ENCODE results near the gene MINK1.

DNA sequence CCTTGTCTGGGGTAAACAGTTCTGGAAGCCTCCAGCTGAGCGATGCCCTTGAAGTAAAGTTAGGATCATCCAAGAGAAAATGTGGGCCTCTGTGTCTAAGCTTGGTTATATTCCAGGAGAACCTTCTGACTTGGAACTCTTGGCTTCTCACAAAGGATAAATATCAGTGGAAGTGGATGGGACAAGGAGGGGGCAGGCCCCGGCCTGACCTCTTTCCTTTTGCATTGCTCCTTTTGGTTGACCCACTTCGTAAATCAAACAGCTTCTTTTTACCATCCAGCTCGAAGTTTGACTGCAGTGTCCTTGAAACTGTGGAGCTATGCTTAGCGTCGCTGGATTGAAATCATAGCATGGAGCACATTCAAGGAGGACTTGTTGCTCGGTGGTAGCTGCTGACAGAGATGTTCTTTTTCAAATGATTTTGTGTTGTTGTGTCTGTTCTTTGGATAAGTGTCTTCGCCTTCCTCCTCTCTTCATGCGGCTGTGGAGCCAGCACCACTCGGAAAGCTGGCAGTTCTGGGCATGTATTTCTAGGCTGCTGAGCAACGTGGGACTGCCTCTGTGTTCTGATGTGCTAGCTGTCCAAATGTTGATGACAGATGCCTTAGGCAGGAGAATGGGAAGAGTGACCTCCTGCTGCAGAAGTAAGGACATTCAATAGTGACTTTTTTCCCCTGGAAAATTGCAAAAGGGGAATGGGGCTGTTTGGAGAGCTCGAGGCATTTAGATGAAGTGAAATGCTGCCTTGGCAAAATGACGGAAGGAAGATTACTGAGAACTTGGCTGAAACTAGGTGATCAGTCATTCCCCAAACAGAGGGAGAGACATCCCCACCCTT lies 4.5 kb downstream of the MINK1 start:
- TF ChIP-seq CTCF (conservative IDR thresholded peaks at IDR 0.05) (no peak), EZH2 (IDR thresholded peaks at IDR 0.05; ENCODE audit: low read depth) (no peak)

Measured in PC-9 (cell line).